Progenitor cell of endocrine pancreas (in vitro differentiated cells): Measurements from ENCODE around the gene ZPLD1. TPM values are rescaled to one million over a fixed set of nuclear protein-coding genes. Genes with fewer than 3 reads are reported as not detected.

ENCODE experiments used
- DNase-seq: peaks from one replicate; pipeline ENCODE4 v3.0.0; 2021; ENCODE audit warnings: low spot score; ENCODE audit not compliant: unreplicated experiment
- H3K27ac Mint-ChIP-seq: 2 replicates; pipeline ENCODE4 v1.8.0; 2021; ENCODE audit warnings: mild to moderate bottlenecking, moderate library complexity, mixed read lengths
- H3K27me3 Mint-ChIP-seq: 2 replicates; pipeline ENCODE4 v1.8.0; 2021; ENCODE audit warnings: mixed read lengths
- H3K36me3 Mint-ChIP-seq: 2 replicates; pipeline ENCODE4 v1.8.0; 2022; ENCODE audit warnings: mixed read lengths; ENCODE audit not compliant: insufficient read depth
- H3K4me1 Mint-ChIP-seq: 2 replicates; pipeline ENCODE4 v1.8.0; 2021; ENCODE audit warnings: low read depth, mixed read lengths
- H3K4me3 Mint-ChIP-seq: 2 replicates; pipeline ENCODE4 v1.8.0; 2021; ENCODE audit warnings: low read depth, mild to moderate bottlenecking, moderate library complexity, mixed read lengths
- H3K9me3 Mint-ChIP-seq: 2 replicates; pipeline ENCODE4 v1.8.0; 2021; ENCODE audit warnings: low read depth, mixed read lengths
- CTCF ChIP-seq: fragments of 200-600 bp; sonication (generic); IDR thresholded peaks from one replicate; pipeline ENCODE4 v1.5.0; 2021; ENCODE audit warnings: antibody characterized with exemption, mild to moderate bottlenecking; ENCODE audit not compliant: unreplicated experiment
- total RNA-seq: library from RNA; stranded (reverse); gene quantifications from 2 replicates; pipeline ENCODE4 v1.2.1, GENCODE V29; 2021

ZPLD1 gene
- total RNA-seq, 1 donor from 2014 or later, result not detected

GRCh38 chr3:102476198-102476597, 41.4 kb downstream of the ZPLD1 start:
- Mint-ChIP-seq H3K36me3 (no peaks in the 10 kb centered on the region), H3K27ac (no peak overlapping the region), H3K9me3 (peaks cover 2% of the 10 kb centered on the region), H3K4me1 (peaks cover 32% of the 10 kb centered on the region), H3K4me3 (no peak overlapping the region), H3K27me3 (no peaks in the 10 kb centered on the region)
- no peak for TF ChIP-seq CTCF
- DNase-seq, result no peak

DNA sequence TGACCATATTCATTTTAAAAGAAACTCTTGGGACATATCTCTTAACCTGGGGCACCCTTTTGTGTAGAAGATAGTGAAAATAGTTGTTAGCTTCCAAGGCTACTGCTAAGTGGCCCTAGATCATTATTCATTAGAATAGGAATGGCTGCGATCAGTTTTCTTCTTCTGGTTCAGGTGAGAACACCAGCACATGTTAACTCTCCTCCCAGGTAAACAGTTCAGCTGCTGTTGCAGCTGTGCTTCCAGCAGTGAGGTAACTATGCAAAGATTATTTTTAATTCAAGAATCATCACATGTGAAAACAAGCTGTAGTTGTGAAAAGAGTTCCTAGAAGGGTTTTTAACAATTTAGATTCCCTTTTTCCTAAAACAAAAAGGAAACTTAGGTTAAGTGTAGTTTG, 43.3 kb downstream of the ZPLD1 start:
- peak overlapping the region; percentile 1 for H3K4me3 Mint-ChIP-seq
- no peaks in the 10 kb centered on the region for H3K36me3 Mint-ChIP-seq
- no peak overlapping the region for H3K27ac Mint-ChIP-seq
- no peak for DNase-seq
- TF ChIP-seq CTCF, result no peak
- no peaks in the 10 kb centered on the region for H3K9me3 Mint-ChIP-seq
- no peaks in the 10 kb centered on the region for H3K27me3 Mint-ChIP-seq
- peaks cover 32% of the 10 kb centered on the region for H3K4me1 Mint-ChIP-seq

DNA sequence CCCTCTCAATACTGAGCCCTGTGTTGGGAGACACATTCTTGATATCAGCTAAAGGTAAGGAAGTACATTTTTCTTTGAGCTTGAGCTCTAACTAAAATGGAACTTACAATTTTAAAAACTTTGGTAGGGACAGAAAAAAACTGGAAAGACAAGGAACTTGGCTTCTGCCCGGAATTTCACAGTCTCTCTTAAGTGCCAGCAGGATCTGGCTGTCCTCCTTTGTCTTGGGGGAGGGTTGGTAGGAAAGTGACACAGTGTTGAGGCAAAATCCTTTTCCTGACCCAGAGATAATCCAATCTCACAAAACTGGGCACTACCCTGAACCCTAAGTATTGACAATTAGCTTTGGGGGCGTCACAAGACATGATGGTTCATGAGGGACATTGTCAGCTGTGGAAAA, 45.3 kb downstream of the ZPLD1 start:
- Mint-ChIP-seq H3K4me1 (peaks cover 29% of the 10 kb centered on the region), H3K36me3 (no peaks in the 10 kb centered on the region), H3K9me3 (no peaks in the 10 kb centered on the region), H3K27me3 (no peaks in the 10 kb centered on the region), H3K4me3 (no peak overlapping the region), H3K27ac (peak overlapping the region; percentile 45)
- no peak for TF ChIP-seq CTCF
- no peak for DNase-seq

- no peak for TF ChIP-seq CTCF
- H3K4me1 Mint-ChIP-seq, result peaks cover 29% of the 10 kb centered on the region
- no peak overlapping the region for H3K4me3 Mint-ChIP-seq
- no peaks in the 10 kb centered on the region for H3K36me3 Mint-ChIP-seq
- no peak overlapping the region for H3K27ac Mint-ChIP-seq
- no peaks in the 10 kb centered on the region for H3K27me3 Mint-ChIP-seq
- H3K9me3 Mint-ChIP-seq, result no peaks in the 10 kb centered on the region
- DNase-seq, result no peak
These were observed 46.2 kb downstream of the ZPLD1 start for GRCh38 chr3:102481050-102481449.

GRCh38 chr3:102483556-102483955, 48.7 kb downstream of the ZPLD1 start:
- H3K36me3 Mint-ChIP-seq, result no peaks in the 10 kb centered on the region
- peaks cover 11% of the 10 kb centered on the region for H3K4me1 Mint-ChIP-seq
- H3K9me3 Mint-ChIP-seq, result no peaks in the 10 kb centered on the region
- no peak overlapping the region for H3K4me3 Mint-ChIP-seq
- no peak overlapping the region for H3K27ac Mint-ChIP-seq
- TF ChIP-seq CTCF, result no peak
- no peak for DNase-seq
- H3K27me3 Mint-ChIP-seq, result no peaks in the 10 kb centered on the region
